DMS114 treated with DMSO at 0.1 percent for 48 hours (cell line): ENCODE measurements around the gene MAD2L2.

ENCODE experiments used
- DNase-seq: peaks from one replicate; lab custom pipeline; 2025; ENCODE audit not compliant: unreplicated experiment; lab: John Stamatoyannopoulos, UW

MAD2L2 gene

DNA sequence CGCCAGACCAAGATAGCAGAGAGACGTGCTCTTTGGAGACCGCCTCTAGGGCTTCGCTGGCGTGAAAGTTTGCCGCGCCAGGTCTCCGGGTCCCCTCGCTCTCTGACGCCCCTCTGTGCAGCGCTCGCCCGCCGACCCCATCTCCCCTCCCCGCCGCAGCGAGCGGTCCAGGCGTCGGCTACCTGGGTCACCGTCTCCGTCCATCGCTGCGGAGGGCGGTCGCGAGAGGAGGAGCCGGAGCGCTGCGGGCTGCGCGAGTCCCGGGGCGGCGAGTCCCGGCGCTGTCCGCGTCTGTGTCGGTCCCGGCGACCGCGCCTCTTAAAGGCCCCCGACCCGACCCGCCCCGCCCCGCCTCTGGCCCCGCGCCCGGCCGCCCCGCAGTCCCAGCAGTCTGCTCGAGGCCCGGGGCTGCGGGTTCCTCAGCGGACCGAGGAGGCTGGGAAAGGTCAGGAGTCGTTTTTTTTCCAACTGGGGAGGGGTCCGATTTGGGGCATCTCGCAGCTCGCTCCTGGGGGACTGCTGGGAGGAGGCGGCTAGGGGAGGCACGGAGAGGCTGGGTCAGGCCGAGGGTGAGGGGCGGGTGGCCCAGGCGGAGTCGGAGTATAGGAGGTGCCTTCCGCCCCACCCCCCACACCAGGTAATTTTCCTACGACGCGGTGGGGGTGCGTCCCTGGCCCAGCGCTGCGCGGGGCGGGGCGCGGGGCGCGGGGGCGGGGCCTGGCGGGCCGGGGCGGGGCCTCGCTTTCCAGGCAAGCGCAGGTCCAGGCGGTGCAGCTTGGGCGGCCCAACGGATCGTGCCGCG is 26.6 kb downstream of the MAD2L2 start, which contains the start of the genes FBXO2 and FBXO44:
Gene FBXO2, minus strand, starts transcription at position 293 of the 802 bp plus-strand sequence. Its CDS starts 89 bp downstream, at position 204.
Gene FBXO44, plus strand, starts transcription at position 741 of the 802 bp plus-strand sequence. CDS start 959 bp downstream, outside the sequence.
- DNase-seq, result no peak

DNA sequence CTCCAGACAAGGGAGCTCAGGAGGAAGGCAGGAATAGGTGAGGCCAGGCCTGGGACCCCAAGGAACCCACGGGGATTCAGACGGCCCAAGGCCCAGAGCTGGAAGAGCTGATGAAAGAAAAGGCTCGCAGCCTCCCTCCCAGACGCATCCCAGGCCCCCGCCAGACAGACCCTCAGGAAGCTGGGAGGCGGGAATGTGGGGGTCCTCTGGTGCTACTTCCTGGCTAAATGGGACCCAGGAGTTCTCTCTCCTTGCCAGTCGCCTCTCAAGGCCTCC is 27.1 kb downstream of the MAD2L2 start:
- no peak for DNase-seq

- DNase-seq, result no peak
These were observed 27.7 kb downstream of the MAD2L2 start for GRCh38 chr1:11653101-11653860.

- DNase-seq, result no peak
These were observed 28.7 kb downstream of the MAD2L2 start for GRCh38 chr1:11652203-11652780.

GRCh38 chr1:11651017-11651416 is 29.9 kb downstream of the MAD2L2 start:
- no peak for DNase-seq

DNA sequence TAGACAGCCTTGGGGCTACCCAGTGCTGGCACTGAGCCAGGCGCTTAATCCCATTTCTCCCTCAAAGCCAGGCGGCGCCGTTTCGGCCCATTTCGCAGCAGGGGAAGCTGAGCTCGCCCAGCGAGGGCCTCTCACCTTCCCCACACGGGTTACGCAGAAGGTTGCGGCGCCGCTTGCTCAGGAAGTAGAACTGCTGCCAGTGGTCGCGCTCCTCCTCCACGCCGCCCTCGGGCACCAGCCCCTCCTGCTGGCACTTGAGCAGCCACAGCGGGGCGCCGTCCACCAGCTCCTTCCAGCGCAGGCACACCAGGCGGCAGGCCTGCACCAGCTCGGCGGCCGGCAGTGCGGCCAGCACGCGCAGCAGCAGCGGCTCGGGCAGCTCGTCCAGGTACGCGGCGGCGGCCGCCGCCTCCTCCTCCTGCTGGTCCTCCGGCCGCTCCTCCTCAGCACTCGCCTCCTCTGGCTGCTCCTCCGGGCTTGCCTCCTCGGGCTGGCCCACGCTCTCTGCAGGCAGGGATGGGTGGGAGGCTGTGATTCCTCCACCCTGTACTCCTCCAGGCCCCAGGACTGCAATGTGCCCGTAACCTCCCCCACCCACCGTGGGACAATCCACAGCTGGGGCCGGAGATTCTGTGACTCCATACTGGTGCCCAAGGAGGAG is 30.5 kb downstream of the MAD2L2 start:
- no peak for DNase-seq

DNA sequence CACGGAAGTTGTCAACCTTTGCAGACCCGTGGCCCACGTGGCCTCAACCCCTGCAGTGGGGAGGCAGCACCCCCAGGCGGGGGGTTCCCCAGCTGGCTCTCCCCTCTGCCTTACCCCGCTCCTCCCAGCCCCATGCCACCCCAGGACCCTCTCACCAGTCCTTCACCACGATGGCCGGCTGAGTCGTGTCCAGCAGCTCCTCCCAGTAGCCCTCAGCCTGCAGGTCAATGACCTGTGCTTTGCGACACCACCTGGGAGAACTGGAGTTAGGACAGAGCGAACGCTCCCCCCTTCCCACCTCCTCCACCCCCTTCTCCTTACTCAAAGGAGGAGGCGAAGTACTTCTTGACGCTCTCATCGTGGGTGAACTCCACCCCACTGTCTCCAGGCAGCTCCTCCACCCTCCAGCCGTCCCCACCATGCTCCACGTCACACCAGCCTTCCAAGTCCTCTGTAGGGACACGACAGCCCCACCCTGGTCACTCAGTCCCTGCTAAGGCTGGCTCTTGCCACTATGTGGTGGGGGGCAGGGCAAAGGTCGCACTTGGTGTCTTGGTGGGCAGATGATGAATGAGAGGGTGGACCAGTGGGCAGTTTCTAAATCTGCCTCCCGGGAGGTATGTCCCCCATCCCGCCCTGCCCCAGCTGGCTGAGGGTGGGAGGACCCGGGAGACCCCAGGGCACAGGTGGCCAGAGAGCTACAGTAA is 31.2 kb downstream of the MAD2L2 start:
- DNase-seq, result no peak

- no peak for DNase-seq
These were observed 31.7 kb downstream of the MAD2L2 start for GRCh38 chr1:11649237-11649623.

GRCh38 chr1:11648732-11649158 is 32.2 kb downstream of the MAD2L2 start:
- DNase-seq, result no peak

DNA sequence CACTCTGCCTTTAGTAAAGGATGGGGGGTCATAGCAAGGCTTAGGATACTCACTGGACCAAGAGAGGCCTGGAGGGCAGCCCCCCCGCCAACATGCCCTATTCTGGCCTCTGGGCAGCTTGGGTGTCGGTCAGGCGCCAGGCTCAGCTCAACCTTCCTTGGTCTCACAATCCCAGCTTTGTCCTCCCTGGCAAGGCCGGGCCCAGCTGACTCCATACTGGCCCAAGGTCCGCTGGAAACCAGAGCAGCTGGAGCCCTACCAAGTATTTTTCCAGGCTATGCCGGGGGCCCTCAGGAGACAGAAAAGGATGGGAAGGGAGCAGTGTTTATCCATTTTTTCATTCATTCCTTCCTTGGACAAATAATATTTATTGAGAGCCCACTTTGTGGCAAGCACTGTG is 32.9 kb downstream of the MAD2L2 start:
- no peak for DNase-seq

DNA sequence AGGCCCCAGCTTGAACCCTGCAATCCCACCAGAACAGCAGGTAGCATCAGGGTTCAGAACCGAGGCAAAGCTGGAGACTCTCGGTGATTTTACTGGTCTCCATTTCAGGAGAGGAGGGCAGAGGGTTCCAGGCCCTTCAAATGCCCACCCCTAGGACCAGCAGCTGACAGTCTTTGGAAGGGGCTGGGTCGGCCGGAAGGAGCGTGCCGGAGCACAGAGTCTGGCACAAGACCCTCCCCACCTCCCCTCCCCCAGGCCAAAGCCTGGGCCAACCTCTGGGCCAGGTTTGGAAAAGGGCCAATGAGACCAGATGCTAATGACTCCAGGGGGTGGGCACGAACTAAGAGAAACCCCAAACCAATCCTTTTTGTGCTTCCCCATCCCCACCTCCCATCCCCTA is 33.6 kb downstream of the MAD2L2 start:
- no peak for DNase-seq

DNA sequence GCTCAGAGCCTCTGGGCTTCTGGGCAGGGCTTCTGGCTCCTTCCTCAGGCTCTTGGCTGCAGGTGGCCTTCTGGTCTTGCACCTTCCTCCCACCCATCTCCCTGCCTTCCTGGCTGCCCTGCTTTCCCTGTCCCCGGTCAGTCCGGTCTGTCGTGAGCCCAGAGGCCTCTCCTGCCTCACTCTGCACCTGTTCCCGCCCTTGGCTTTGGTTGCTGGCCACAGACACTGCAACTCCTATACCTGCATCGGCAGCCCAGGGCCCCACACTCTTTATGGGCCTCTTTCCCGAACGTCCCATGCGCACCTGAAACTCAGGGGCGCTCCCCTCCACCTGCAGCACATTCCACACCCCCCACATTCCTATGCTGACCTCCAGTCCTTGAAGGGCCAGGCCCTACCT is 34.6 kb downstream of the MAD2L2 start:
- DNase-seq, result no peak

- peak; percentile 72 for DNase-seq
These were observed 35.2 kb downstream of the MAD2L2 start for GRCh38 chr1:11645670-11646265.

DNA sequence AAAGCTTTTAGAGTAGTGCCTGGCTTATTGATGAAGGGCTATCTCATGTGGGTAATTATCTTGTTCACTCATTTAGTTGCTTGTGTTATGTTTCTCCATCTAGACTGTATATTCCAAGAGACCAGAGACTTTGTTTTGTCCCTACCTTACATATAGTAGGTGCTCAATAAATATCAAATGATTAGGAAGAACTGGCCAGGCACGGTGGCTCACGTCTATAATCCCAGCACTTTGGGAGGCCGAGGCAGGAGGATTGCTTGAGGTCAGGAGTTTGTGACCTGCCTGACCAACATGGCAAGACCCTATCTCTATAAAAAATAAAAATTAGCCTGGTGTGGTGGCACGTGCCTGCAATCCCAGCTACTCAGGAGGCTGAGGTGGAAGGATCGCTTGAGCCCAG is 35.7 kb downstream of the MAD2L2 start:
- DNase-seq, result no peak

DNA sequence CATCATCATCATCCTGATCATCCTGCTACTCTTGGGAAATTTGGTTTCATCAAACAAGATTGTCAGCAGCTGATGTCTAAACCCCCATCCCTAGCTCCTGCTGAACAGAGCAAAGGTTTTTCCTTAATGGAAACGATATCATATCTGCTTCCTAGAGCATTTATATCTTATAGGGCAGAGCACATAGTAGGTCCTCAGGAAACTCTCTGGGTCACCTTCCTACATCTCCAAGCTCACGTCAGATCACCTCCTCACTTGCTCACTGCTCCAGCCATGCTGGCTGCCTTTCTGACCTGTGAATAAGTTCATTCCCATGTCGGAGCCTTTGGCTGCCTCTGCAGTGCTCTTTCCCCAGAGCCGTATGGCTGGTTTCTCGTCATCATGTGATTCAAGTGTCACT is 37.2 kb downstream of the MAD2L2 start:
- no peak for DNase-seq

GRCh38 chr1:11642418-11643017 is 38.4 kb downstream of the MAD2L2 start:
- peak; percentile 56 for DNase-seq

DNA sequence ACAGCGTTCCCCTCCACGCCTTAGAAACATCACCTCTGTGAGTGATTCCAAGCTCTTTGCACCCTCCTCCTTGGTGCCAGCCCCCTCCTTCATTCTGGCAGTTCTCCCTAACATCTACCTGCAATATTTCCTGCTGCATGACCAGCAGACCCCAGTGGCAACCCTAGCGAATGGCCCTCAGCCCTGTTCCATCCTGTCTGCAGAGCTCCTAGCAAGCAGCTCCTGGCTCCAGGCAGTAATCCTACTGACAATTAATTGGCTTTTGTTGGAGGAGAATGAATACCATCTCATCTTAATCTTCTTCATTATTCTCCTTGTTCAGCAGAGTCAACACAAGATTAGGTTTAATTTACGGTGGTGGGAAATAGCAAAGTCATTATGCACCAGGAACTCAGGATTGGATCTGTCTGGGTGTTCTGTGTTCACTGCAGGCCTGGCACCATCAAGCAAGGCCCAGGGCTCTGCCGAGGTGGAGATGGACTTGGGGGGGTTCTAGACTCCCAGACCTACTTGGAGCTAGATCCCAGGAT is 39.1 kb downstream of the MAD2L2 start:
- no peak for DNase-seq

- DNase-seq, result no peak
These were observed 40.0 kb downstream of the MAD2L2 start for GRCh38 chr1:11640944-11641343.

- no peak for DNase-seq
These were observed 40.8 kb downstream of the MAD2L2 start for GRCh38 chr1:11640101-11640500.

GRCh38 chr1:11639372-11639771 is 41.6 kb downstream of the MAD2L2 start:
- no peak for DNase-seq
